Measurements from ENCODE around the gene SGMS1.
"Not testable (repeated sequence)": the region's sequence is repeated elsewhere in the genome, so short reads cannot be mapped to it uniquely, and the experiment has no call there.

SGMS1 gene

DNA sequence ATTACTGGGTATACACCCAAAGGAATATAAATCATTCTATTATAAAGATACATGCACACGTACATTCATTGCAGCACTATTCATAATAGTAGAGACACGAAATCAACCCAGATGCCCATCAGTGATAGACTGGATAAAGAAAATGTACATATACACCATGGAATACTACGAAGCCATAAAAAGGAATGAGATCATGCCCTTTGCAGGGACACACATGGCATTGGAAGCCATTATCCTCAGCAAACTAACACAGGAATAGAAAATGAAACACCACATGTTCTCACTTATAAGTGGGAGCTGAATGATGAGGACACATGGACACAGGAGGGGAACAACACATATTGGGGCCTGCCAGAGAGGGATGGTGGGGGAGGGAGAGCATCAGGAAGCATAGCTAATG, 74.6 kb downstream of the SGMS1 start:
- not testable (repeated sequence) for H3K27ac ChIP-seq (replicated peaks; ENCODE audit: low read length); H3K23ac ChIP-seq (ENCODE audit: low read depth, low read length, poor library complexity)
- no CpG with 5 or more reads among the region's 3 CpGs for WGBS, 2 donors (ENCODE audit: extremely low coverage in 2 of 2, insufficient read length in 2 of 2, insufficient replicate concordance in 1 of 2)

DNA sequence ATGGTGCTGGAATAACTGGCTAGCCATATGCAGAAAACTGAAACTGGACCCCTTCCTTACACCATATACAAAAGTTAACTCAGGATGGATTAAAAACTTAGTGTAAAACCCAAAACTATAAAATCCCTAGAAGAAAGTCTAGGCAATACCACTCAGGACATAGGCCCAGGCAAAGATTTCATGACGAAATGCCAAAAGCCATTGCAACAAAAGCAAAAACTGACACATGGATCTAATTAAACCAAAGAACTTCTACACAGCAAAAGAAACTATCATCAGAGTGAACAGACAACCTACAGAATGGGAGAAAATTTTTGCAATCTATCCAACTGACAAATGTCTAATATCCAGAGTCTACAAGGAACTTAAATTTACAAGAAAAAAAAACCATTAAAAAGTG, 75.3 kb downstream of the SGMS1 start:
- H2AK5ac ChIP-seq (ENCODE audit: low read depth, low read length); H3K9ac ChIP-seq (ENCODE audit: low read depth, low read length, poor library complexity); H3K36me3 ChIP-seq (replicated peaks in 1 of 2; ENCODE audit: control insufficient read depth in 2 of 2, insufficient read depth in 2 of 2, low read length in 2 of 2); H2BK5ac ChIP-seq (ENCODE audit: low read length); DNase-seq (ENCODE audit: low spot score); H3K18ac ChIP-seq (ENCODE audit: low read length); H2AFZ ChIP-seq (ENCODE audit: low read length); H3K4me2 ChIP-seq (ENCODE audit: insufficient read depth, low read length, poor library complexity, severe bottlenecking); H3K9me3 ChIP-seq (replicated peaks in 1 of 2; ENCODE audit: control insufficient read depth in 2 of 2, insufficient read depth in 1 of 2, low read depth in 1 of 2, low read length in 2 of 2); H3K4ac ChIP-seq (ENCODE audit: low read length); H3K79me1 ChIP-seq (ENCODE audit: low read depth, low read length); H4K8ac ChIP-seq (ENCODE audit: low read depth, low read length); H3K14ac ChIP-seq (ENCODE audit: low read length); H2BK120ac ChIP-seq (ENCODE audit: low read depth, low read length); H3K27ac ChIP-seq (replicated peaks; ENCODE audit: low read length); H3K23ac ChIP-seq (ENCODE audit: low read depth, low read length, poor library complexity); H2BK15ac ChIP-seq (ENCODE audit: low read length); H3K4me3 ChIP-seq (ENCODE audit: low read length in 2 of 2); H3K4me1 ChIP-seq (ENCODE audit: control insufficient read depth in 2 of 2, insufficient read depth in 1 of 2, low read depth in 1 of 2, low read length in 2 of 2); H2BK12ac ChIP-seq (ENCODE audit: low read length); H3K27me3 ChIP-seq (ENCODE audit: control insufficient read depth in 3 of 3, insufficient read depth in 3 of 3, low read depth in 1 of 3, low read length in 3 of 3); H4K91ac ChIP-seq (ENCODE audit: low read depth, low read length, poor library complexity): not testable (repeated sequence)
- no CpG with 5 or more reads among the region's 1 CpG for WGBS, 2 donors (ENCODE audit: extremely low coverage in 2 of 2, insufficient read length in 2 of 2, insufficient replicate concordance in 1 of 2)

More for the DNA sequence above, 74.6 kb downstream of the SGMS1 start:
- H3K36me3 ChIP-seq (replicated peaks in 1 of 2; ENCODE audit: control insufficient read depth in 2 of 2, insufficient read depth in 2 of 2, low read length in 2 of 2); H3K9ac ChIP-seq (ENCODE audit: low read depth, low read length, poor library complexity); H2BK120ac ChIP-seq (ENCODE audit: low read depth, low read length); H3K4me2 ChIP-seq (ENCODE audit: insufficient read depth, low read length, poor library complexity, severe bottlenecking); H2BK15ac ChIP-seq (ENCODE audit: low read length); H3K4ac ChIP-seq (ENCODE audit: low read length); H3K27me3 ChIP-seq (ENCODE audit: control insufficient read depth in 3 of 3, insufficient read depth in 3 of 3, low read depth in 1 of 3, low read length in 3 of 3); H3K79me1 ChIP-seq (ENCODE audit: low read depth, low read length); H2AK5ac ChIP-seq (ENCODE audit: low read depth, low read length); H3K4me3 ChIP-seq (ENCODE audit: low read length in 2 of 2); H3K18ac ChIP-seq (ENCODE audit: low read length); H4K8ac ChIP-seq (ENCODE audit: low read depth, low read length); H3K9me3 ChIP-seq (replicated peaks in 1 of 2; ENCODE audit: control insufficient read depth in 2 of 2, insufficient read depth in 1 of 2, low read depth in 1 of 2, low read length in 2 of 2); DNase-seq (ENCODE audit: low spot score); H3K4me1 ChIP-seq (ENCODE audit: control insufficient read depth in 2 of 2, insufficient read depth in 1 of 2, low read depth in 1 of 2, low read length in 2 of 2); H4K91ac ChIP-seq (ENCODE audit: low read depth, low read length, poor library complexity); H2AFZ ChIP-seq (ENCODE audit: low read length); H3K14ac ChIP-seq (ENCODE audit: low read length); H2BK12ac ChIP-seq (ENCODE audit: low read length); H2BK5ac ChIP-seq (ENCODE audit: low read length): not testable (repeated sequence)

DNA sequence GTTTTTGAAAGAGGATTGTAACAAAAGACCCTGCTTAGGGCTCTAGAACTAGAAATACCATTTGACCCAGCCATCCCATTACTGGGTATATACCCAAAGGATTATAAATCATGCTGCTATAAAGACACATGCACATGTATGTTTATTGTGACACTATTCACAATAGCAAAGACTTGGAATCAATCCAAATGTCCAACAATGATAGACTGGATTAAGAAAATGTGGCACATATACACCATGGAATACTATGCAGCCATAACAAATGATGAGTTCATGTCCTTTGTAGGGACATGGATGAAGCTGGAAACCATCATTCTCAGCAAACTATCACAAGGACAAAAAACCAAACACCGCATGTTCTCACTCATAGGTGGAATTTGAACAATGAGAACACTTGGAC, 77.5 kb downstream of the SGMS1 start:
- H3K14ac ChIP-seq (ENCODE audit: low read length); H2AFZ ChIP-seq (ENCODE audit: low read length); H3K4me2 ChIP-seq (ENCODE audit: insufficient read depth, low read length, poor library complexity, severe bottlenecking); H3K9ac ChIP-seq (ENCODE audit: low read depth, low read length, poor library complexity); DNase-seq (ENCODE audit: low spot score); H3K4ac ChIP-seq (ENCODE audit: low read length); H2BK5ac ChIP-seq (ENCODE audit: low read length); H3K36me3 ChIP-seq (replicated peaks in 1 of 2; ENCODE audit: control insufficient read depth in 2 of 2, insufficient read depth in 2 of 2, low read length in 2 of 2); H3K4me1 ChIP-seq (ENCODE audit: control insufficient read depth in 2 of 2, insufficient read depth in 1 of 2, low read depth in 1 of 2, low read length in 2 of 2); H3K27me3 ChIP-seq (ENCODE audit: control insufficient read depth in 3 of 3, insufficient read depth in 3 of 3, low read depth in 1 of 3, low read length in 3 of 3); H2BK12ac ChIP-seq (ENCODE audit: low read length); H2BK120ac ChIP-seq (ENCODE audit: low read depth, low read length); H2AK5ac ChIP-seq (ENCODE audit: low read depth, low read length); H4K91ac ChIP-seq (ENCODE audit: low read depth, low read length, poor library complexity); H4K8ac ChIP-seq (ENCODE audit: low read depth, low read length); H3K18ac ChIP-seq (ENCODE audit: low read length); H3K23ac ChIP-seq (ENCODE audit: low read depth, low read length, poor library complexity); H3K9me3 ChIP-seq (replicated peaks in 1 of 2; ENCODE audit: control insufficient read depth in 2 of 2, insufficient read depth in 1 of 2, low read depth in 1 of 2, low read length in 2 of 2); H3K79me1 ChIP-seq (ENCODE audit: low read depth, low read length); H2BK15ac ChIP-seq (ENCODE audit: low read length); H3K4me3 ChIP-seq (ENCODE audit: low read length in 2 of 2); H3K27ac ChIP-seq (replicated peaks; ENCODE audit: low read length): not testable (repeated sequence)
- no CpG with 5 or more reads among the region's 1 CpG for WGBS, 2 donors (ENCODE audit: extremely low coverage in 2 of 2, insufficient read length in 2 of 2, insufficient replicate concordance in 1 of 2)

GRCh38 chr10:50545846-50546245, 77.9 kb downstream of the SGMS1 start:
- Histone ChIP-seq H4K91ac (ENCODE audit: low read depth, low read length, poor library complexity) (no peak overlapping the region), H3K9ac (ENCODE audit: low read depth, low read length, poor library complexity) (no peak overlapping the region), H3K14ac (ENCODE audit: low read length) (no peak overlapping the region), H4K8ac (ENCODE audit: low read depth, low read length) (no peak overlapping the region), H2AK5ac (ENCODE audit: low read depth, low read length) (no peak overlapping the region), H3K4me2 (ENCODE audit: insufficient read depth, low read length, poor library complexity, severe bottlenecking) (no peak overlapping the region), H2BK5ac (ENCODE audit: low read length) (no peak overlapping the region), H3K27ac (replicated peaks; ENCODE audit: low read length) (no peak overlapping the region), H3K18ac (ENCODE audit: low read length) (no peak overlapping the region), H3K9me3 (replicated peaks in 1 of 2; ENCODE audit: control insufficient read depth in 2 of 2, insufficient read depth in 1 of 2, low read depth in 1 of 2, low read length in 2 of 2) (peaks cover 0 to 2% of the 10 kb centered on the region in 2 donors), H3K79me1 (ENCODE audit: low read depth, low read length) (no peaks in the 10 kb centered on the region), H3K27me3 (ENCODE audit: control insufficient read depth in 3 of 3, insufficient read depth in 3 of 3, low read depth in 1 of 3, low read length in 3 of 3) (no peaks in the 10 kb centered on the region), H2BK120ac (ENCODE audit: low read depth, low read length) (no peak overlapping the region), H3K4me3 (ENCODE audit: low read length in 2 of 2) (no peak overlapping the region), H3K36me3 (replicated peaks in 1 of 2; ENCODE audit: control insufficient read depth in 2 of 2, insufficient read depth in 2 of 2, low read length in 2 of 2) (no peaks in the 10 kb centered on the region), H3K23ac (ENCODE audit: low read depth, low read length, poor library complexity) (no peak overlapping the region), H2AFZ (ENCODE audit: low read length) (no peak overlapping the region), H2BK12ac (ENCODE audit: low read length) (no peak overlapping the region), H2BK15ac (ENCODE audit: low read length) (no peak overlapping the region), H3K4ac (ENCODE audit: low read length) (no peak overlapping the region), H3K4me1 (ENCODE audit: control insufficient read depth in 2 of 2, insufficient read depth in 1 of 2, low read depth in 1 of 2, low read length in 2 of 2) (peaks cover 0 to 6% of the 10 kb centered on the region in 2 donors)
- no CpG with 5 or more reads among the region's 1 CpG for WGBS, 2 donors (ENCODE audit: extremely low coverage in 2 of 2, insufficient read length in 2 of 2, insufficient replicate concordance in 1 of 2)
- DNase-seq (ENCODE audit: low spot score) = no peak
